ENCODE results near the gene ZNF135. TPM values are rescaled to one million over a fixed set of nuclear protein-coding genes. Genes with fewer than 3 reads are reported as not detected.

The ZNF135 gene
- 0.34 and 0.56 TPM in 2 replicates for total RNA-seq (2014; rRNA removed; shearing (Covaris generic))

GRCh38 chr19:58059003-58059670 is at the start of gene ZNF135:
ZNF135 (plus strand) TSS chr19:58059282; CDS start chr19:58060003, 721 bp downstream.

GRCh38 chr19:58033741-58034476 is 25.2 kb upstream of the ZNF135 start, which contains the start of gene ZSCAN1:
ZSCAN1 (plus strand) TSS chr19:58034025; CDS start chr19:58037837, 3,812 bp downstream.

GRCh38 chr19:58097781-58098681 is 38.9 kb downstream of the ZNF135 start, which contains the start of gene ZSCAN18:
ZSCAN18 (minus strand) TSS chr19:58098231; CDS start chr19:58090267, 7,964 bp downstream.

Other genes with a start within 250 kb of the ZNF135 start
- 4.9 and 6.2 TPM in 2 replicates for gene ZNF552, start 244.4 kb upstream of the ZNF135 start, total RNA-seq (2014; rRNA removed; shearing (Covaris generic))
- gene ZNF587B, start 229.0 kb upstream of the ZNF135 start, total RNA-seq (2014; rRNA removed; shearing (Covaris generic)): 32.2 and 37.8 TPM in 2 replicates
- 12.9 and 16.9 TPM in 2 replicates for gene ZNF587, start 209.4 kb upstream of the ZNF135 start, total RNA-seq (2014; rRNA removed; shearing (Covaris generic))
- 26.4 and 28.7 TPM in 2 replicates for gene ZNF814, start 170.2 kb upstream of the ZNF135 start, total RNA-seq (2014; rRNA removed; shearing (Covaris generic))
- 8.6 and 12.9 TPM in 2 replicates for gene ZNF417, start 142.7 kb upstream of the ZNF135 start, total RNA-seq (2014; rRNA removed; shearing (Covaris generic))
- 4.6 and 5.4 TPM in 2 replicates for gene ZNF418, start 123.9 kb upstream of the ZNF135 start, total RNA-seq (2014; rRNA removed; shearing (Covaris generic))
- 5.4 and 8.6 TPM in 2 replicates for gene ZNF256, start 111.6 kb upstream of the ZNF135 start, total RNA-seq (2014; rRNA removed; shearing (Covaris generic))
- not detected in 2 replicates for gene C19orf18, start 84.7 kb upstream of the ZNF135 start, total RNA-seq (2014; rRNA removed; shearing (Covaris generic))
- gene ZNF606, start 56.5 kb upstream of the ZNF135 start, total RNA-seq (2014; rRNA removed; shearing (Covaris generic)): 6.1 and 11.5 TPM in 2 replicates
- gene ZSCAN1, start 25.3 kb upstream of the ZNF135 start, total RNA-seq (2014; rRNA removed; shearing (Covaris generic)): not detected in 2 replicates
- 24.5 and 27.3 TPM in 2 replicates for gene ZSCAN18, start 38.9 kb downstream of the ZNF135 start, total RNA-seq (2014; rRNA removed; shearing (Covaris generic))
- 10.2 and 10.9 TPM in 2 replicates for gene ZNF329, start 91.5 kb downstream of the ZNF135 start, total RNA-seq (2014; rRNA removed; shearing (Covaris generic))
- gene ZNF274, start 123.8 kb downstream of the ZNF135 start, total RNA-seq (2014; rRNA removed; shearing (Covaris generic)): 31.2 and 31.4 TPM in 2 replicates
- gene ZNF544, start 169.6 kb downstream of the ZNF135 start, total RNA-seq (2014; rRNA removed; shearing (Covaris generic)): 59.9 and 84.8 TPM in 2 replicates
- 6.1 and 6.5 TPM in 2 replicates for gene ZNF8, start 219.7 kb downstream of the ZNF135 start, total RNA-seq (2014; rRNA removed; shearing (Covaris generic))
- gene ERVK3-1, start 246.1 kb downstream of the ZNF135 start, total RNA-seq (2014; rRNA removed; shearing (Covaris generic)): 96.2 and 96.7 TPM in 2 replicates

All from A375 (cell line).